ENCODE measurements around the gene TMEM179. TPM values are rescaled to one million over a fixed set of nuclear protein-coding genes. Genes with fewer than 3 reads are reported as not detected.

The TMEM179 gene
- total RNA-seq, 1 experiment from 2014 or later, result 11.4 TPM

DNA sequence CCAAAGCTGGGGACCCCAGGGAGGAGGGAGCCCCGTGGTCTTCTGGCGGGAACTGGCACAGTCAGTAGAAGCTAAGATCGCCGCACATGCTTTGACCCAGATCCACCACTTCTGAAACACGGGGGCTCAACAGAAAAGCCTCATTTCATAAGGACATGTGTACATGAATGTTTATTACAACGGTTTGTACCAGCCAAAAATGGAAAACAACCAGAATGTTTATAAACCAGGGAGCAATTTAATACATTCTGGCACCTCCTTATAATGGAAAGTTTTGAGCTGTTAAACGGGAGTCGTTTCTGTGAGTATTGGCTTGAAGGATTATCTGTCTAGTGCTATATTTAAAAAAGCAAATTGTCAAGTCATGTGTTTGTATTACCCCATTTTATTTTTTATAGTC lies 7.3 kb upstream of the TMEM179 start:
- no CpG with 5 or more reads among the region's 8 CpGs for WGBS (ENCODE audit: extremely low coverage, insufficient read length, low lambda C conversion rate)
- Mint-ChIP-seq H3K4me1 (no peaks in the 10 kb centered on the region), H3K36me3 (ENCODE audit: insufficient read depth in 1 of 3, low read depth in 3 of 3) (no peaks in the 10 kb centered on the region; a peak in 1 of 7 replicates), H3K27me3 (ENCODE audit: low read depth) (peaks cover 67% of the 10 kb centered on the region), H3K9me3 (peaks cover 0 to 6% of the 10 kb centered on the region in 2 experiments; a peak in 2 of 5 replicates), H3K4me3 (no peak overlapping the region), H3K27ac (no peak overlapping the region)
- Histone ChIP-seq H4K8ac (replicated peaks; ENCODE audit: insufficient read length, low read depth, low read length) (no peak overlapping the region), H3K23ac (ENCODE audit: insufficient read length, low read depth, low read length) (no peak overlapping the region), H4K91ac (ENCODE audit: insufficient read length, low read depth, low read length) (no peak overlapping the region), H2BK120ac (ENCODE audit: low read depth, low read length, poor library complexity, severe bottlenecking) (no peak overlapping the region), H3T11ph (ENCODE audit: low read length) (no peak overlapping the region), H4K5ac (ENCODE audit: insufficient read length, low read depth, low read length) (no peak overlapping the region), H3K4me1 (ENCODE audit: insufficient read depth, low read length) (no peaks in the 10 kb centered on the region), H3K27ac (ENCODE audit: insufficient read length, low read depth, low read length) (no peak overlapping the region), H2BK5ac (ENCODE audit: insufficient read length, low read length) (no peak overlapping the region), H3K79me1 (ENCODE audit: insufficient read depth, low read depth, low read length, poor library complexity, severe bottlenecking) (no peaks in the 10 kb centered on the region), H2AK5ac (ENCODE audit: insufficient read length, low read length) (no peak overlapping the region), H2AFZ (ENCODE audit: low read length) (no peak overlapping the region), H3K9ac (ENCODE audit: extremely low read depth, insufficient read length, low read length) (no peak overlapping the region), H3K4me2 (ENCODE audit: insufficient read depth, insufficient read length, low read length) (no peak overlapping the region), H3K23me2 (ENCODE audit: insufficient read length, low read depth, low read length, poor library complexity, severe bottlenecking) (no peaks in the 10 kb centered on the region), H3K18ac (ENCODE audit: insufficient read length, low read depth, low read length) (no peak overlapping the region), H3K9me3 (ENCODE audit: control insufficient read depth, low read depth, low read length) (no peaks in the 10 kb centered on the region), H2BK15ac (ENCODE audit: low read depth, low read length) (no peak overlapping the region), H2BK20ac (ENCODE audit: low read depth, low read length, poor library complexity, severe bottlenecking) (no peak overlapping the region), H4K20me1 (ENCODE audit: control insufficient read depth, insufficient read depth, insufficient read length) (no peaks in the 10 kb centered on the region), H3K79me2 (ENCODE audit: insufficient read depth, low read length) (no peaks in the 10 kb centered on the region), H3K14ac (ENCODE audit: insufficient read depth, low read length) (no peak overlapping the region), H3K27me3 (ENCODE audit: insufficient read depth, low read length) (no peaks in the 10 kb centered on the region), H2BK12ac (ENCODE audit: insufficient read length, low read depth, low read length) (no peak overlapping the region), H3K4ac (ENCODE audit: low read depth, low read length) (no peak overlapping the region), H3K56ac (ENCODE audit: insufficient read length, low read depth, low read length) (no peak overlapping the region)
- no peak for TF ChIP-seq CTCF (conservative IDR thresholded peaks at IDR 0.05)
- DNase-seq, result no peak

Data from H9 (cell line).